ENCODE data around the gene PTPA. TPM values are rescaled to one million over a fixed set of nuclear protein-coding genes. Genes with fewer than 3 reads are reported as not detected.
"Not testable (repeated sequence)": the region's sequence is repeated elsewhere in the genome, so short reads cannot be mapped to it uniquely, and the experiment has no call there.

PTPA gene
- polyA plus RNA-seq, 5 donors: 118 to 167 (median 126) TPM

DNA sequence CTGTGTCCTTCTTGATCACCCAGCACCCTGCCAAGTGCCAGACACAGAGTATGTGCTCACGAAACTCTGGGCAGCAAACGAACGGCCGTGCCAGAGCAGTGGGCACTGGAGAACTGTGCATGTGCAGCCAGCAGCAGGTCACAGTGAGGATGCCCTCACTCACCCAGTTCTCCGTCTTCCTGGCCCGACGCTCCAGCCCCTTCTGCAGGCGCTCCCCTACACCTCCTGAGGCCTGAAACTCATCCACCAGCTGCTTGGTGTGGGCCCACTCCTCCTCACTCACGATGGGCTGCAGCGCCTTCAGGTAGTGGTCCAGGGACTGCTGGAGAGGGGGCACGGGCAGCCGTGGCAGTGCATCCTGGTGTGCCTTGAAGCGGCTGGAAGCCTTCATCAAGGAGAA, 3.6 kb upstream of the PTPA start:
- no peak for DNase-seq

DNA sequence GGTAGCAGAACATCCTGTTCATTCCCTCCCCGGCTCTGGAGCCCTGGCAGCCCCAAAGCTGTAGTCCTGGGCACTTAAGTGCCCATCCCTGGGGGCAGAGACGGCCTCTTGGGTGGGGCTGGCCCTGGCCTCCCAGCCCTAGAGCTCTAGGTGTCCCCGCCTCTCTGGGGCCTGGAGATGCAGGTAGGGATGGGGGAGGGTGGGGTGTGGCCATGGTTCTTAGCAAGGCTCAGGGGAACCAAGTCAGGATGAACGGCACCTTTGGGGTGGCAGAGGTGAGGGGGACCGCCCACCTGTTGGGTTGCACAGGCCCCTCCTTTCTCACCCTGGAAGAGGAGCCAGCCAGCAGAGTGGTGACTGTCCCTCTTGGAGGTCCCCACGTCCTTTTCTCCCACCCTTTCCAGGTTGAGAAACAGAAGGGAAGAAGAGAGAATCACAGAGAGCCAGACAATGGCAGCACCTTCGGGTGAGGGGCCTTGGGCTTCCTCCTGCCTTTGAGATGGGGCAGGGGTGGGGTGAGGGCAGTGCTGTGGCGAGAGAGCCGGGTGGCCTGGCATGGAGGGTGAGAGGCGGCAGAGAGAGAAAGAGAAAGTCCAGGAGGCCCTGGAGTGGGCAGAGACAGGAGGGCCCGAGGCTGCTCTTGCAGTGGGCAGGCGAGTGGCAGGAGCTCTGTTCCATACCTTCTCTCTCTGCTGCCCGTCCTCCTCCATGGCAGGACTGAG, 3.0 kb upstream of the PTPA start:
- no peak for DNase-seq

DNA sequence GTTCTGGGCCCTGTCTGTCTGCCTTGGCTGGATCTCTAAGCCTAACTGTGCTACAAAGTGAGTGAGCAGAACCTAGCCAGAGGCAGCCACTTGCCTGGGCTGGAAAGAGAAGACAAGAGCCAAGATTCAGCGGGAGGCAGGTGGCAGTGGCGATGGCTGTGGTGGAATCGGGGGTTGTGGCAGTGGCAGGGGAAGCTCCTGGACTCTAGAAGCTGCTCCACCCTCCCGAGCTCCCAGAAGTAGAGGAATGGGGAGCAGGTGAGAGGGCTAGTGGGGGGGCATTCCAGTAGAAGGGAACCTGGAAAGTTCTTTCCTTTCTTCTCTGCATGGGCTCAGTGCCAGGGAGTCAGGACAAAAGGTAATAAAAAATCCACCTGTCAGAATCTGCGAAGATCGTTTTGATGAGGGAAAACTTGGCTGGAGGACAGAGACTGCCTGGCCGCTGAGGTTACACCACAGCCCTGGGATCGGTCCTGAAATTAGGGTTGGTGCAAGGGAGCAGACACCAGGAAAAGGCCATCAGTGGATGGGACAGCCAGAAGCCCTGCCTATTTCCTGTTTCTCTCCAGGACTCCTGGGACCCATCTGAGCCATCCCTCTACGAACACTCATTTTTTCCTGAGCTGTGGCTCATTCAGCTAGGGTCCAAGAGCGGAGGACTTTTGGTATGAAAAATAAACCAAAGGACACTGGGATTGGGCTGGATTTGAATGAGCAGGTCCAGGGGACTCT, 2.2 kb upstream of the PTPA start:
- DNase-seq: no peak

DNA sequence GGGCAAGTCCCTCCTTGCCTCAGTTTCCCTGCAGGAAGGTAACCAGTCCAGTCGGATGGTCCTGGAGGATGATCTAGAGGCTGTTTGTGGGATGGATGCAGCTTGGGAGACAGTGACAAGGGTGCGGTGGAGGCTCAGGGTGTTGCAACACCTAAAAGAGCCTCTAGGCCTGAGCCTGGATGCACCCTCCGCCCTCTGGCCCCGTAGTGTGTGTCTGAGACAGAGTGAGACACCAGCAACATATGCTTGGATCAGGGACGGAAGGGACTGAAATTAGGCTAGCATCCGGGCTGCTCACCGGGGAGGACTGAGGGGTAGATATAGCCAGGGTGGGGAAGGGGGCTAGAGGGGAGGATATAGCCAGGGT, 1.7 kb upstream of the PTPA start:
- DNase-seq: no peak

DNA sequence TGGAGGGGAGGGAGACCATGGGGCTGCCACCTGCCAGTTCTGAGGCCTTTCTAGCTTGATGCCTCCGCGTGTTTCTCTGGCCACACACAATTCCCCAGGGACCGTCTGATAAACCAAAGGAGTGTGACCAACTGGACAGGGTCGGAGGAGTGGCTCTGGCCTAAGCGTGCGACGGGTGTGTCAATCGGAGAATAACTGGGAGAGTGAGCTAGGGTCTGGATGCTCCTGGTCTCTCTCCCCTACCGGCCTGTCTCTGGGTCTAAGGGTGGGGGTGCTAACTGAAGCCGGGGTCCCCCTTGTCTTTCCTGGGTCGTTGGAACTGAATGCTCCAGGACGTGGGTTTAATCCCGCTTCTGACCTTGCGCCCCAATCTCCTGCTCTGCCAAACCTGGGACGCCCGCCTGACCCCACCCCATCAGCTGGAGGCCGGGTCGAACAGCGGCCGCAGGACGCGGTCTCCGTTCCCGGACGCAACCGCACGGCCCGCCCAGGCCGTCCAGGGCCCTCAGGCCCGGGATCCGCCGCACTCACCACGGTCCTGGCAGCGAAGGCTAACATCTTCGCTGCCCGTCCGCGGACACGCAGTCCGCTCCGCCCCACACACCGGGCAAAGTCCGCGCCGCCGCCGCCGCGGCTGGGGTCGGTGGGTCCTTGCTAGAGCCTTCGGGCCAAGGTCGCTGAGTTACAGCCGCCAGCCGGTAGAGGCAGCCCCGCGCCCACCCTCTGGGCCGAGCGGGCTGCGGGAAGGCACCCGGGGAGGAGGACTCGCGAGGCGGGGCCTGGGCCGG, 1.1 kb upstream of the PTPA start:
- peak in 1 of 2 donors; percentile 11 for DNase-seq

DNA sequence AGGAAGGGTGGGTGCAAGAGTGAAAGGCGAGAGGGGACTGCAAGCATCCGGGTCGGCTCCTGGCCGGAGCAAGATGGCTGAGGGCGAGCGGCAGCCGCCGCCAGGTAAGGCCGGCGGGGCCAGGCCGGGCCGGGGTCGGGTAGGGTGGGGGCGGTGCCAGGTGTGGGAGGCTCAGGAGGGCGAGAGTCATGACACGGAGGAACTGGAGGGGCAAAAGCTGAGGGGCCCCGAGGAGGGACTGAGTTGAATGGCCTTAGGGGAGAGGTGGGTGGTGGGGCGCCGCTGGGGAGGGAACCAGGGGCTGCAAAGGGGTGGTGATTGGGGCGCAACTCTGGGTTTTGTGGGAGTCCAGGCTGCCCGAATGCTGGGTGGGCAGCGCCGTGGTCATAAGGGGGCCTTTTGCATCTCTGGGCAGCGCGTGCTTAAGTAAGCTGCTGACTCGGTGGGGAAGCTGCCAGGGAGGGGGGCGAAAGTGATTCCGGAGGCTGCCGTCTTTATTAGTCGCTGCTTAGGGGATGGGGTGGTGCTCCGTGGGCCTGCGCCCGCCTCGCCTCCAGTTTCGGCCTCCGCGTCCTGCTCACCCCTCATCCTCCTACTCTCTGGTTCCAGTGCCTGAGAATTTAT, 425 bp downstream of the PTPA start:
- peak; percentile 37 to 42 for DNase-seq

DNA sequence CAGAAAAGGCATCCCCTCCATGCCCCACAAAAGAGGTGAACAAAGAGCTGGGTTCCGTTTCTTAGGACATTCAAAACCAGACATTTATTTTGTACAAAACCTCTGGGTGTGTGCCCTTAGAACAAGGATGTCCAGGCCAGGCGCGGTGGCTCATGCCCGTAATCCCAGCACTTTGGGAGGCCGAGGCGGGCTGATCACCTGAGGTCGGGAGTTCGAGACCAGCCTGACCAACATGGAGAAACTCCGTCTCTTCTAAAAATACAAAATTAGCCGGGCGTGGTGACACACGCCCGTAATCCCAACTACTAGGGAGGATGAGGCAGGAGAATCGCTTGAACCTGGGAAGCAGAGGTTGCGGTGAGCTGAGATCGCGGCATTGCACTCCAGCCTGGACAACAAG, 1.3 kb downstream of the PTPA start:
- not testable (repeated sequence) for DNase-seq

DNA sequence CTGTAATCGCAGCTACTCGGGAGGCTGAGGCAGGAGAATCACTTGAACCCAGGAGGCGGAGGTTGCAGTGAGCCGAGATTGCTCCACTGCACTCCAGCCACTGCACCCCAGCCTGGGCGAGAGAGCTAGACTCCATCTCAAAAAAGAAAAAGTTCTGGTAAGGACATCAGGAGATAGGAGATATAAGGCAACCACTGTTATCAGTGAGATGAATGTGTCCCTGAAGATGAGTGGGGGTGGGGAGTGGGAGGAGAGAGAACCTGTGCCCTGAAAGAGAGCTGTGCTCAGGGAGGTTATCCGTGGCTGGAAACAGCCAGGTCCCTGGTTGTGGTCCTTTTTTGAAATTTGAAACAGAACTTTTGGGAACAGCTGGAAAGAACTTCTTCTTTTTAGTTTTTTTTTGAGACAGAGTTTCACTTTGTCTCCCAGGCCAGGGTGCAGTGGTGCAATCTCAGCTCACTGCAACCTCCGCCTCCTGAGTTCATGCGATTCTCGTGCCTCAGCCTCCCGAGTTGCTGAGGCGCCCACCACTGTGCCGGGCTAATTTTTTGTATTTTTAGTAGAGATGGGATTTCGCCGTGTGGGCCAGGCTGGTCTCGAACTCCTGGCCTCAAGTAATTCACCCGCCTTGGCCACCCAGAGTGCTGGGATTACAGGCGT, 2.6 kb downstream of the PTPA start:
- no peak for DNase-seq

DNA sequence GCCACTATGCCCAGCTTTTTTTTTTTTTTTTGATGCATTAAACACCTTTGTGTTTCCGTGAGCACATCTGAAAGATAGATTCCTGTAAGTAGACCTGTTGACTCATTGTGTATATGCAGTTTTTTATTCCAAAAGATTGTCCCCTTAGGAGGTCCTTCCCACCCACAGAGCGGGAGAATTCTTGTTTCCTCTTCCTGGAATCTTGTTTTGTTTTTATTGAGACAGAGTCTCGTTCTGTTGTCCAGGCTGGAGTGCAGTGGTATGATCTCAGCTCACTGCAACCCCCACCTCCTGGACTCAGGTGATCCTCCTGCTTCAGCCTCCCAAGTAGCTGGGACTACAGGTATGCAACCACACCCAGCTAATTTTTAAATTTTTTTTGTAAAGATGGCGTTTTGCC, 7.6 kb downstream of the PTPA start:
- no peak for DNase-seq

DNA sequence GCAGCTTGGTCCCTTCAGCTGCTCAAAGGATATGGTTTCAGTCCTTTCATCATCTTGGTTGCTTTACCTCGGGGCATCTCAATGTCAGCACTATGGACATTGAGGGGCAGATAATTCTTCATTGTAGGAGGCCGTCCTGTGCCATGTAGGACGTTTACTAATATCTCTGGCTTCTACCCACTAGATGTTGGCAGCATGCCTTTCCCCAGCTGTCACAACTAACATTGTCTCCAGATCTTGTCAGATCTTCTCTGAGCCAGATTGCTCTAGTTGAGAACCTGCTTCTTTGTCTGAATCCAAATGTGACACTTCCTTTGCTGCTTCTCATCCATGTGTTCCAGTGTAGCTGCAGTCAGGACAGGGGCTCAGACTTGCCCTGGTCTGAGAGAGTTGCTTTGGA, 10.3 kb downstream of the PTPA start:
- DNase-seq: peak in 1 of 2 donors; percentile 39

DNA sequence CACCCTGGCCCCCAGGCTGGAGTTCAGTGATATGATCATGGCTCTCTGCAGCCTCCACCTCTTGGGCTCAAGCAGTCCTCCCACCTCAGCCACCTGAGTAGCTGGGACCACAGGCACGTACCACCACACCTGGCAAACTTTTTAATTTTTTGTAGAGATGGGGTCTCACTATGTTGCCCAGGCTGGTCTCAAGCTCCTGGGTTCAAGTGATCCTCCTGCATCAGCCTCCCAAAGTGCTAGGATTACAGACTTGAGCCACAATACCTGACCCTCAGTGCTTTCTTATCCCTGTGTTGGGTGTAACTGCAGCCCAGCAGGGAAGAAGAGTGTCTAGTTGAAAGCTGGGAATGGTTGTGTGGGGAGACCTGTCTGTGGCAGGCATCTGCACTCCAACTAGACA, 10.9 kb downstream of the PTPA start:
- DNase-seq: no peak

DNA sequence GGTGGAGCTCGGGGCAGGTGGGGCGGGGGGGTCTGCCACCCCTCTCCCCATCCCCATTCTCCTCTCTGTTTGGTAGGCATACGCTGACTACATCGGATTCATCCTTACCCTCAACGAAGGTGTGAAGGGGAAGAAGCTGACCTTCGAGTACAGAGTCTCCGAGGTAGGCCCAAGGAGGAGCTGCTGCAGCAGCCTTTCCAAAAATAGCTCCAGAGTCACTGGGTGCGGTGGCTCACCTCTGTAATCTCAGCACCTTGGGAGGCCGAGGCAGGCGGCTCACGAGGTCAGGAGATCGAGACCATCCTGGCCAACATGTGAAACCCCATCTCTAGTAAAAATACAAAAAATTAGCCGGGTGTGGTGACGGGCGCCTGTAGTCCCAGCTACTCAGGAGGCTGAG, 11.8 kb downstream of the PTPA start:
- not testable (repeated sequence) for DNase-seq

DNA sequence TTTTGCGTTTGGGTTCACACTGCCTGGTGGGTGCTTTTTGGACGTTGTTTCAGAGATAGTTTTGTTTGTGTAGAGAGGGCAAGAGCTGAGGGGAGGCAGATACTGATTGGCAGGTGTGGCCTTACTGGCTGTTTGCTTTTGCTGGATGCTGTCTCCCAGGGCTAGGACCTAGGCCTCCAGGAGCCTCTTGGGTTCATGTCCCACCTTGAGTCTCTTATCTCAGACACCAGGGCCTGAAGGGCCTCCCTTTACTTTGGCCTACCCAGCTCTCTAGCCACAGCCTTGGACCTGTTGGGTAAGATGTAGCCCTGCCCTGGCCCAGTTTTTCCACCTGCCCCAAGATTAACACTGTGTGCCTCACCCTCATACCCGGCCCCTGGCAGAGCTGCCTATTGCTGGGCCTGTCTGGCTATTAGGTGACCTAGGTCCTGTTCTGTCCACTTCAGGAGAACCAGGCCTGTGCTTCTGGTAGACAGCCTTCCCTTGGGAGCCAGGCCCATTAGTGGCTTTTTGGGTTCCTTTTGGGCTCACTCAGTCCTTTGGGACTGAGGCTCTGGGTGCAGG, 13.4 kb downstream of the PTPA start:
- DNase-seq: no peak

DNA sequence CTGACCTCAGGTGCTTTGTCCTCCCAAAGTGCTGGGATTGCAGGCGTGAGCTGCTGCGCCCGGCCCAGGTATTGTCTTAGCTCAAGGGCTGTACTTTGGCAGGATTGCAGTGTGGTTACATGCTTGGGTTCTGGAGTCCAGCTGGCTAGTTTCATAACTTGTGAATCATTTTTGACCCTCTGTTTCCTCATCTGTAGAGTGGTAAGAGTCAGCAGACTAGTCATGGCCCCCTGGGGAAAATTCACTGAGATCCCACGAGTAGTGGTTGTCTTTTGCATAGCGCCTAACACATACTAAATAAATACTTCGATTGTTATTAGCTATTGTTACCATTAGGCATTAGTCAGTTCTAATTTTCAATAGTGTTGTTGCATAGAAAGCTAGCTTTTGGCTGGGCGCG, 14.3 kb downstream of the PTPA start:
- no peak for DNase-seq

DNA sequence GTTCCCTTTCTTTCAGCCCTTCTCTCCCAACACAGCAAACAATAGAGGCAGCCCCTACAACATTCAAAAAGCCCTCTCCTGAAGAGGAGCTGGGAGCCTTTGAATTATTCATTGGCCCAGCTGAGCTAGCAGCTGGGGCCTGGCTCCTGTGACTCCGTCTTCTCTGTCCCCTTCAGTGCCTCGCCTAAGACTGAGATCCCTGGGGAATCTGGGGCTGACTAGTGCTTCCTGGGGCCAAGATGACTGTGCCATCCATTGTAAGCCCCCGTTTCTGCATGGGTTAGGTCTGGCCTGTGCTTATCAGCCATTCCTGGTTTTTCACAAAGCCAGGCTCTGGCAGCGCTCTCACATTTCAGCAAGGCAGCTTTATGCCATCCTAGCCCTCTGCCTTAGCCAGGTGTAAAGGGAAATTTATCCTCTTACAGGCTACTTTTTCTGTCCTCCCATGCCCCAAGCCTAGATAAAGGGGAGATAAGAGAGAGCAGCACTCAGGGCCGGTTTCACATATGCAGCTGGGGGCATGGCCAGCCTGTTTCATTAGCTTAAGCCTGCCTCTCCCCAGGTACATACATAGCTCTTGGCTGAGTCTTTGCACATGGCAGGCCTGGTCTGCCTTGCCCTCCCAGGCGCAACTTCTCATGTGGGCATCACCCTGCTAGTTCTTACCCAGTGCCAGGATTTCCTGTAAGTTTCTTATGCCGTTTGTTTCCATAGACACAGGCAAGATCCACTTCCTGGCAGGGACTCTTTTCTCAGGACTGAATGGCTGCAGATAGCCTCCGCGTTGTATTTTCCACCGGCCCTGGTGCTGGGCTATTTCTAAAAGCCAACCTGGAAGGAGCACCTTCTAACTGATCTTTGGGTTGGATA, 15.8 kb downstream of the PTPA start:
- no peak for DNase-seq

DNA sequence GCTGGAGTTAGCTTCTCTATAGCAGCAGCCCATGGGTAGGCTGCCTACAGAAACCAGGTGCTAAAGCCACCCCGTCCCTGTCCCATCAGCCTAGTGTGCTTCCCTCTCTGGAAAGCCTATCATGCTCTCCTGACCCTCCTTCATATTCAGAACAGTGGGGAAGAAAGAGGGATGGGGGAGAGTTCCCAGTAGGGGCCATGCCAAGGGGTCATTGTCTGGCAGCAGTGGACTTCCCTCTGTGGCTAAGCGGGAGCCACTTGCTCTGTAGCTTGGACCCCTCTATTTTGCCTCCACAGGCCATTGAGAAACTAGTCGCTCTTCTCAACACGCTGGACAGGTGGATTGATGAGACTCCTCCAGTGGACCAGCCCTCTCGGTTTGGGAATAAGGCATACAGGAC, 17.5 kb downstream of the PTPA start:
- no peak for DNase-seq

DNA sequence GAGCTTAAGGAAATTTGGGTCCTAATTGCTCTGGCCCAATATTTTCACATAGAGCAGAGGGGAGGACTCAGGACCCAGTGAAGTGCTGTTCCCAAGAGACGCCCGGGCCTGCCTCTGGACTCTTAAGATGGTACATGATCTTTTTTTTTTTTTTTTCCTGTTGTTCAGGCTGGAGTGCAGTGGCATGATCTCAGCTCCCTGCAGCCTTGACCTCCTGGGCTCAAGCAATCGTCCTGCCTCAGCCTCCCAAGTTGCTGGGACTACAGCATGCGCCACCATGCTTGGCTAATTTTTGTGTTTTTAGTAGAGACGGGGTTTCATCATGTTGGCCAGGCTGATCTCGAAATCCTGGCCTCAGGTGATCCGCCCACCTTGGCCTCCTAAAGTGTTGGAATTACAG, 19.1 kb downstream of the PTPA start:
- DNase-seq: not testable (repeated sequence)

DNA sequence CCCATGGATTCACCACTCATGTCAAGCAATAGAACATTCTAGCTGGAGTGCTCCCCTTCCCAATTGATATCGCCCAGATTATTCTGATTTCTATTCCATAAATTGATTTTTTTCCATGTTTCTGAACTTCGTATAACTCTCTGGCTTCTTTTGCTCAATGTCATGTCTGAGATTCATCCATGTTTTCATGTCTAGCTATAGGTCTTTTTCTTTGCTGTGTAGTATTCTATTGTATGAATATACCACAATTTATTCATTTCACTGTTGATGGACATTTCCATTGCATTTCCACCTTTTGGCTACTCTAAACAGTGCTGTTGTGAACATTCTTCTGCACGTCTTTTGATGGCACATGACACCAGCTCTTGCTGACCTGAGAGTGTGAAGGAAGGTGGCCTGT, 19.6 kb downstream of the PTPA start:
- DNase-seq: no peak

DNA sequence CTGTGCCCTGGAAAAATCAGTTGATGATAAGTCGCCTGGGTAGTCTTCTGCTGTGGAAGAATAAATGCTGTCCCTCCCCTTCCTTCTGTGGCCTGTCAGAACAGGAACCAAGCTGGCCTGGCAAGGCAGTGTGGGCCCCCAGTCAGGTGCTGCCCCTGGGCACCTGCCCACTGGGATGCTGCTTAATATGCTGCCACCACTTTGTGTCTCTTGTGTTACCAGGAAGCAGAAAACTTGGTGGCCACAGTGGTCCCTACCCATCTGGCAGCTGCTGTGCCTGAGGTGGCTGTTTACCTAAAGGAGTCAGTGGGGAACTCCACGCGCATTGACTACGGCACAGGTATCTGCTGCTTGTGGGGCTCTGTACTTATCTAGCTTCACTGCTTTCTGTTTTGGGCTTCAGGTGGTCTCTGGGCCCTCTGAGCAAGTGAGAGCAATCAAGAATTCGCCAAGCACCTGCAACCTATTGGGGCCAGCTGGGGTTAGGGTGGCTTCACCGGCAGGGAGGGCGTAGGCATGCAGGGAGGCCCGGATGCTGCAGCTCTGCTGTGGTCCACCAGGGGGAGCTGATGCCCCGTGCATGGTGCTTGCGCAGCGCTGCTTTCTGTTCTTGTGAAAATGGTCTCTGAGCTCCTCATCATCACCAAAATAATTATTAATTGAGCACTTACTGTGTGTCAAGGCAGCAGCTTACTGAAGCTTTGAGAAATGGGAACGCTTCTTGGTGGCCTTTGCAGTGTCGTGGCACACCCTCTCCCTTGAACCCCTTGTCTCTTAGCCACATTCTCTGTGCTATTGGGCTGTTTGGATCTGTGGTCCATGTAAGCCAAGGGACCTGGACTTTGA, 20.3 kb downstream of the PTPA start:
- peak; percentile 41 to 58 for DNase-seq

Data from right lung (tissue), 5 donors.